PC-9 (cell line): Measurements from ENCODE around the gene MAST2.

Experiments used
- CTCF ChIP-seq: fragments of 200-600 bp; sonication (generic); conservative IDR thresholded peaks from 2 replicates; pipeline ENCODE4 v1.6.1; 2017; ENCODE audit warnings: mixed run types, antibody characterized with exemption, mild to moderate bottlenecking, moderate library complexity
- EZH2 ChIP-seq: fragments of 200-600 bp; sonication (generic); IDR thresholded peaks from 2 replicates; pipeline ENCODE4 v1.8.0; 2017; ENCODE audit warnings: antibody characterized with exemption, low read depth

- TF ChIP-seq CTCF (no peak), EZH2 (no peak)
Measured at GRCh38 chr1:46084553-46085451, 281.4 kb downstream of the MAST2 start.
